ENCODE results near the gene COL26A1.
"Not testable (repeated sequence)": the region's sequence is repeated elsewhere in the genome, so short reads cannot be mapped to it uniquely, and the experiment has no call there.

DNA sequence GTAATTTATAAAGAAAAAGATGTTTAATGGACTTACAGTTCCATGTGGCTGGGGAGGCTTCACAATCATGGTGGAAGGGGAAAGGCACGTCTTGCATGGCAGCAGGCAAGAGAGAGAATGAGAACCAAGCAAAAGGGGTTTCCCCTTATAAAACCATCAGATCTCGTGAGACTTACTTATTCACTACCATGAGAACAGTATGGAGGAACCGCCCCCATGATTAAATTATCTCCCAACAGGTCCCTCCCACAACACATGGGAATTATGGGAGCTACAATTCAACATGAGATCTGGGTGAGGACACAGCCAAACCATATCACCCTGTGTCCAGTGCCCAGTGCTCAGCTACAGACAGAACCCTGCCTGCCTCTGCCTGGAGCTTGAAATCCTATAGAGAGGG, 197.3 kb downstream of the COL26A1 start:
- TF ChIP-seq, protein P1, sequence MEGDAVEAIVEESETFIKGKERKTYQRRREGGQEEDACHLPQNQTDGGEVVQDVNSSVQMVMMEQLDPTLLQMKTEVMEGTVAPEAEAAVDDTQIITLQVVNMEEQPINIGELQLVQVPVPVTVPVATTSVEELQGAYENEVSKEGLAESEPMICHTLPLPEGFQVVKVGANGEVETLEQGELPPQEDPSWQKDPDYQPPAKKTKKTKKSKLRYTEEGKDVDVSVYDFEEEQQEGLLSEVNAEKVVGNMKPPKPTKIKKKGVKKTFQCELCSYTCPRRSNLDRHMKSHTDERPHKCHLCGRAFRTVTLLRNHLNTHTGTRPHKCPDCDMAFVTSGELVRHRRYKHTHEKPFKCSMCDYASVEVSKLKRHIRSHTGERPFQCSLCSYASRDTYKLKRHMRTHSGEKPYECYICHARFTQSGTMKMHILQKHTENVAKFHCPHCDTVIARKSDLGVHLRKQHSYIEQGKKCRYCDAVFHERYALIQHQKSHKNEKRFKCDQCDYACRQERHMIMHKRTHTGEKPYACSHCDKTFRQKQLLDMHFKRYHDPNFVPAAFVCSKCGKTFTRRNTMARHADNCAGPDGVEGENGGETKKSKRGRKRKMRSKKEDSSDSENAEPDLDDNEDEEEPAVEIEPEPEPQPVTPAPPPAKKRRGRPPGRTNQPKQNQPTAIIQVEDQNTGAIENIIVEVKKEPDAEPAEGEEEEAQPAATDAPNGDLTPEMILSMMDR (IDR thresholded peaks at IDR 0.05): not testable (repeated sequence)
- TF ChIP-seq POLR2AphosphoS5 (IDR thresholded peaks at IDR 0.05): not testable (repeated sequence)

Measured in transverse colon (tissue), 4 donors.